GM21723 (cell line): Measurements from ENCODE around the gene EPN3.
A peak's percentile ranks its signal among the peaks of the same experiment; 100 is the strongest.

Source experiments
- ATAC-seq: cut with Tn5 transposase; IDR thresholded peaks from one replicate; pipeline ENCODE4 v1.9.1; 2021; ENCODE audit warnings: mild to moderate bottlenecking, moderate library complexity; ENCODE audit not compliant: unreplicated experiment

Gene EPN3

DNA sequence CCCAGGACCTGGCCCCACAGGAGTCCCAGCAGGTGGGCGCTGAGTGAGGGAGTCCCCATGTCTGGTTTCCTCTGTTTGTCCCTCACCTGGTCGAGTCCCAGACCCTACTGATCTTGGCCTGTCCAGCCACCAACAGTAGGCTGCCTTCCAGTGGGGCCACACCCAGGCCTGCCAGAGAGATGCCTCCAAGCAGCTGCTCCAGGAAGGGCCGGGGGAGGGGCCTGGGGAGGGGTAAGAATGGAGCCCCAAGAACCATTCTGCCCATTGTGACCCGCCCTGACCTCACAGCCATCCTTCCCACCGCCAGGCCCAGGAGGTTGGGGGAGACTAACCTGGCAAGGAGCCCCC is 15.2 kb downstream of the EPN3 start:
- no peak for ATAC-seq

DNA sequence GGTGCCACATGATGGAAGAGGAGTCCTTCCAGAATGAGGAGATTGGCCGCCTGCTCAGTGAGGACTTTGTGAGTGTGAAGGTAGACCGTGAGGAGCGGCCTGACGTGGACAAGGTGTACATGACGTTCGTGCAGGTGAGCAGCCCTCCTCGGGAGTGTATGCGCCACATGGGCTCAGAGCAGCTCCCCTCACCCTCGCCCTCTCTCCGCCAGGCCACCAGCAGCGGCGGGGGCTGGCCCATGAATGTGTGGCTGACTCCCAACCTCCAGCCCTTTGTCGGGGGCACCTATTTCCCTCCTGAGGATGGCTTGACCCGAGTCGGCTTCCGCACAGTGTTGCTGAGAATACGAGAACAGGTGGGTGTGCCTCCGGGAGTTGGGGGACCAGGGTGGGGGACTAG is 16.3 kb downstream of the EPN3 start:
- no peak for ATAC-seq

DNA sequence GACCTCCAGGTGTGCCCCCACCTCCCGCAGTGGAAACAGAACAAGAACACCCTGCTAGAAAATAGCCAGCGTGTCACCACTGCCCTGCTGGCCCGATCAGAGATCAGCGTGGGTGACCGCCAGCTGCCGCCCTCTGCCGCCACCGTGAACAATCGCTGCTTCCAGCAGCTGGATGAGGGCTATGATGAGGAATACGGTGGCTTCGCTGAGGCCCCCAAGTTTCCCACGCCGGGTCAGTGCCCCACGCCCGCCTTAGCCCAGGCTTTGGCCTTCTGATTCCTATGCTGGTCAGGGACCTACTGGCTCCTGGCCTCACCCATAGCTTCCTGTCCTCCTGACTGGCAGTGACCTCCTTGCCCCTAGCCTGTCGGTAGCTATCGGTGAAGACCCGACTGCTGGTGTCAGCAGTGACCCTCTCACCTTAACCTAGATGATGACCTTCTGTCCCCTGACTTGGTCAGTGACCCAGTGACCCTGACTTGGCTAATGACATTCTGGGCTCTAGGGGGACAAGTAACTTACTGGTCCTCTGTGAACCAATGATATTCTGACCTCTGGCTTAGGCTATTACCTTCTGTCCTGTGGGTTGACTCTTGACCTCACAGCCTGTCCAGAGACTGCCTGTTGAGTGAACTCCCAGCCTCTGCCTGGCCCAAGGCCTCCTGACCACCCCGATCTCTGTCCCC is 16.9 kb downstream of the EPN3 start:
- no peak for ATAC-seq

DNA sequence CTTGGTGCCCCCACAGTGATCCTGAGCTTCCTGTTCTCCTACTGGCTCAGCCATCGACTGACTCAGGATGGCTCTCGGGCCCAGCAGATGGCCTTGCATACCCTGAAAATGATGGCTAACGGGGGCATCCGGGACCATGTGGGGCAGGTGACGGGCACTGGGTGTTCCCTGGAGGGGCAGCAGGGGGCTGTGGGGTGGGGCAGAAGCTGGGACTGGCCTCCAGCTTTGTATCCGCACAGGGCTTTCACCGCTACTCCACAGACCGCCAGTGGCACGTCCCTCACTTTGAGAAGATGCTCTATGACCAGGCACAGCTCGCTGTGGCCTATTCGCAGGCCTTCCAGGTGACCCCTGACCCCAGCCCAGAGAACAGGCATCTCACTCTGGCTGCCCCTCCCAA is 17.4 kb downstream of the EPN3 start:
- ATAC-seq = no peak

DNA sequence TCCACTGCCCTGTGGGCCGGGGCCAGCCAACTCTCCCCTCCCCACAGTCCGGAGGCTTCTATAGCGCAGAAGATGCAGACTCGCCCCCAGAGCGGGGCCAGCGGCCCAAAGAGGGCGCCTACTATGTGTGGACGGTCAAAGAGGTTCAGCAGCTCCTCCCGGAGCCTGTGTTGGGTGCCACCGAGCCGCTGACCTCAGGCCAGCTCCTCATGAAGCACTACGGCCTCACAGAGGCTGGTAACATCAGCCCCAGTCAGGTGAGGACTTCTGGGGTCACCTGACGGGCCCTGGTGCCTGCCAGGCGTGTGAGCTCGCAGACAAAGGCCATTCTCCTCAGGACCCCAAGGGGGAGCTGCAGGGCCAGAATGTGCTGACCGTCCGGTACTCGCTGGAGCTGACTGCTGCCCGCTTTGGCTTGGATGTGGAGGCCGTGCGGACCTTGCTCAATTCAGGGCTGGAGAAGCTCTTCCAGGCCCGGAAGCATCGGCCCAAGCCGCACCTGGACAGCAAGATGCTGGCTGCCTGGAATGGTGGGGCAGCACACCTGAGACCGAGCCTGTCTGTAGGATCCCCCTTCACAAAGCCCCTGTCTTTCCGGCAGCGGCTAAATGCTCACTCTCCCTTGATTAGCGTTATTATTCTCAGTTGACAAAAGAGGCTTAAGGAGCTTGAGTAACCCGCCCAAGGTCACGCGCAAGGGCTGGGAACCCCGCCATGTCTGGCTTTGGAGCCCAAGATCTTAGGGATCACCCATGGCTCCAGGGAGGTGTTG is 18.3 kb downstream of the EPN3 start:
- no peak for ATAC-seq

DNA sequence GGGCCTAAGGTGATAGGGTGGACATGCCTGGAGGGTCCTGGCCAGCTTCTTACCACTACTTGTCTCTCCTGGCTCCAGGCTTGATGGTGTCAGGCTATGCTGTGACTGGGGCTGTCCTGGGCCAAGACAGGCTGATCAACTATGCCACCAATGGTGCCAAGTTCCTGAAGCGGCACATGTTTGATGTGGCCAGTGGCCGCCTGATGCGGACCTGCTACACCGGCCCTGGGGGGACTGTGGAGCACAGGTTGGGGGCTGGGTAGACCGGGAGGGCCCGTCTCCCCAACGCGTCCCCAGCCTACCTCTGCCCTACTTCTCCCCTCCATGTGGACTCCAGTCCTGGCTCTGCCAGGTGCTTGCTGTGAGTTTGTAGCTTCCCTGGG is 18.9 kb downstream of the EPN3 start:
- ATAC-seq = no peak

DNA sequence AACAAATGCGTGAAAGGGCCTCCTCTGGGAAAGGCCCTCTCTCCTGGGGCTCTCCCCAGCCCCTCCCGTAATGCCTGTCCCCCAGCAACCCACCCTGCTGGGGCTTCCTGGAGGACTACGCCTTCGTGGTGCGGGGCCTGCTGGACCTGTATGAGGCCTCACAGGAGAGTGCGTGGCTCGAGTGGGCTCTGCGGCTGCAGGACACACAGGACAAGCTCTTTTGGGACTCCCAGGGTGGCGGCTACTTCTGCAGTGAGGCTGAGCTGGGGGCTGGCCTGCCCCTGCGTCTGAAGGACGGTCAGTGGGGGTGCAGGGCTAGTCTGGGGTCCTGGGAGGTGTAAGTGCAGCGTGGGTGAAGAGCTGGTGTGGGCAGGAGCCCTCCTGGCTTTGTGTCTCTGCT is 19.3 kb downstream of the EPN3 start:
- no peak for ATAC-seq

DNA sequence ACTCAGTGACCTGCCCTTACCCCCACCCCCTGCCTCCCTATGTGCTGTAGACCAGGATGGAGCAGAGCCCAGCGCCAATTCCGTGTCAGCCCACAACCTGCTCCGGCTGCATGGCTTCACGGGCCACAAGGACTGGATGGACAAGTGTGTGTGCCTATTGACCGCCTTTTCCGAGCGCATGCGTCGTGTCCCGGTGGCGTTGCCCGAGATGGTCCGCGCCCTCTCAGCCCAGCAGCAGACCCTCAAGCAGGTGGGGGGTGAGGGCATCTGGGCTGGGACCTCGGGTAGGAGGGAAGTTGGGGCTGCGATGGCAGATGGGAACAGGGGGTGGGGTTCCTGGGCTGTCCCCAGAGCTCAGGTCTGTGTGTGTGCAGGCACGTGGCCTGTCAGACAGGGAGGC is 21.7 kb downstream of the EPN3 start:
- ATAC-seq = no peak

DNA sequence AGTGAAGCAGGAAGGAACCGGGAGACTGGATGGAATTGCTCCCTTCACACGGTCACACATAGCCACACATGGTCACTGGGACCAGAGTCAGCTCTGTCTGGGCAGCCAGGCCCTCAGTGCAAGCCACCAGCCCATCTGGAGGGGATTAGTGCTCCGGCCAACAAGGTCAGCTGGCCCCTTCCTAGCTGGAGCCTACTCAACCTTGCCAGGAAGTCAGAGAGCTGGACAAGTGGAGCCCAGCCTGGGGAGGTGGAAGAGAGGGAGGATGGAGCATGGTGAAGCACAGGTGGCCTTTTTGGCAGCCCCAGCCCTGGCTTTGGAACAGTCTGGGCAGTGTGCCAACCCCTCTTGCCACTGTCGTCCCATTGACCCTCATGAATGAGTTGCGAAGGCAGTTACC is 24.3 kb downstream of the EPN3 start:
- ATAC-seq = no peak

DNA sequence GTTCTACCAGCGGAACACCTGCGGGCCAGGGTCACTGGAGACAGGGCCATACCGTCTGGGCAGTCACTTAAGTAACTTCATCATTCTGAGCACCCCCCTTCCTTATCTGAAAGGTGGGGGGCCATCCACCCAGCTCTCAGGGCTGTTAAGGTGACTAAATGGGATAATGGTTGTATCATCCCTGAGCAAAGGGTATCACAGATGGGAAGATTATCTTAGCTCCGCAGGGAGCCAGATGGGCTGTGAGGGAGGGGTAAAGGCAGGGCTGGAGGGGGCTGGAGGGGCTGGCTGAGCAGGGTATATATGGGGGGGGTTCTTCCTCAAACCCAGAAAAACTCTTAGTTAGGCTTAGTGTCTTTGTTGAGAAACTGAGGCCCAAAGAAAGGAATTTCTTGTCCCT is 25.1 kb downstream of the EPN3 start:
- no peak for ATAC-seq

DNA sequence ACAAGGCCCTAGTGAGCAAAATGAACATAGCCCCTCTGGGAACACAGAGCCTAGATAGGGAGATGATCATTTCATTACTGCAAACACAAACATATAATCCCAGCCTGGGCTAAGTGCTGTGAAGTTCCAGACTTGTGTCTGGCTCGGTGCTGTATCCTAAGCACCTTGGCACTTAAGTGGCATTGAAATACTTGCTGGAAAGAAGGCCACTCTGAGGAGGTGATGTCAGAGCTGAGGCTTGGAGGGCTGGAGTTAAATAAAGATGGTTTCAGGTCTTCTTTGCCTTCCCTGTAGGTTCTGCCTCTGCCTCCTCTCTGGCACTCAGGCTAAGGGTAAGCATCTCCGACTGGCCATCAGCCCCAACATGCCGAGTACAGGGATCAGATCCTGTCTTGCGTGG is 25.6 kb downstream of the EPN3 start:
- ATAC-seq = no peak

DNA sequence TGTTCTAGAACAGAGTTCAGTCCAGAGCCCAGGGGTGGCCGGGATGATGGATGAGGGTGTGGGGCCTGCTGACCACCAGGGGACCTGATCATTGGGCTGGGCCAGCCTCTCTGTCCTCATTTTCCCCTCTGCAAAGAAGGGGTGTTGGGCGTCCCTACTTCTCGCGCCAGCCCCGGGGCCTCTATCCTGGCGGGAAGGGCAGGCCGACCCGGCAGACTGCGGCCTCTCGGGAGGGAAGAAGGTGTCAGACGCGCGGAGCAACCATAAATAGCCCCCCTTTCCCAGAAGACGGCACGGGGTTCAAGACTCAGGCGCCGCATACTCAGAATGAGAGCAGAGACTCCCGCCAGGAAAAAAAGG is 26.0 kb downstream of the EPN3 start:
- ATAC-seq = no peak

DNA sequence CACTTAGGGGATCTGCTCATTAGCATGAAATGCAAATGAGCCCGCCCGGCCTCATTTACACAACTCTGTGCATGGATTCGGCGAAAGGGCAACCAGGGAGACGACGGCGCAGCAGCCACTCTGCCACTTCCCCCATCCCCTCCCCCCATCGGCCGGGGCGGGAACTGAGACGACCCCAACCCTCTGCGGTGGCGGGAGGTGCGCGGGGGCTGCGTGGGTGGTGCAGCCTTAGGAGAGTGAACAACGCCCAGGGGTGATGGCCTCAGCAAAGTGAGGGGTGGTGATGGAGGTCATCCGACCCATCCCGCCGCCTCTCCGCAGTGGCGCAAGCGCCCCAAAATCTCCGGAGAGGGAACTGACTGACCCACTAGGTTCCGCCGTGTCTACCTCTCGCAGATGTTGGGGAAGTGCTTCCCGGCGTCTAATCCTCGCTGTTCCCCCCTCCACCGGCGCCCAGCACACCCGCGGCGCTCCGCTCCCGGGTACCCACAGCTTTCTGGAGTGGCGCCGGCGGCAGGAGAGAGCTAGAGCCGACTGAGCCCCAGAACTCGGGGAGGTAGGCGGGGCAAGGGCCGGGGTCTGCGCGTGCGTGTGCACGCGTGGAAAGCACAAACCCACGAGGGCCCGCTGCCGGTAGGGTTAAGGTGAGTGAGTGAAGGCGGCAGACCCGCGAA is 26.5 kb downstream of the EPN3 start:
- ATAC-seq = no peak

DNA sequence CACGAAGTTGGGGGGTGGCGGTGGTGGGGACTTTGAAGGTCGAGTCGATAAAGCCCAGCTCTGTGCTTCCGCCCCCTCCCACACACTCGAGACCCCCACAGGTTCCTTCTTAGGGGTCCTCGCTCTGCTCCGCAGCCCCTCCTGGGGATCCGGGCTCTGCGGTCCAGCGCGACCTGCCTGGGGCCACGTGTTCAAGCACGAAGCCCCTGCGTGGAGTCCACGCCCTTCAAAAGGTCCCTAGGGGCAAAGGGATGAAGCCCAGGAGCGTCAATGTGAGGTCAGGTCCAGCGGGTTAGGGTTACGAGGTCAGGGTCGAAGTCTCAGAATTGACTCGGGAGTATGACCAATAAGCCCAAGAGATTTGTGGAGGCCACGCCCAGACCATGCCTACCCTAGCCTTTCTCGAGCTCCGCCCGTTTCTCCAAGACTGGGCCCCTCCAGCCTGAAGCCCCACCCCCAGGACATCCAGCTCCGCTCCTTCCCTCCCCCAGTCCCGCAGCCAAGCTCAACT is 27.2 kb downstream of the EPN3 start:
- ATAC-seq = no peak

DNA sequence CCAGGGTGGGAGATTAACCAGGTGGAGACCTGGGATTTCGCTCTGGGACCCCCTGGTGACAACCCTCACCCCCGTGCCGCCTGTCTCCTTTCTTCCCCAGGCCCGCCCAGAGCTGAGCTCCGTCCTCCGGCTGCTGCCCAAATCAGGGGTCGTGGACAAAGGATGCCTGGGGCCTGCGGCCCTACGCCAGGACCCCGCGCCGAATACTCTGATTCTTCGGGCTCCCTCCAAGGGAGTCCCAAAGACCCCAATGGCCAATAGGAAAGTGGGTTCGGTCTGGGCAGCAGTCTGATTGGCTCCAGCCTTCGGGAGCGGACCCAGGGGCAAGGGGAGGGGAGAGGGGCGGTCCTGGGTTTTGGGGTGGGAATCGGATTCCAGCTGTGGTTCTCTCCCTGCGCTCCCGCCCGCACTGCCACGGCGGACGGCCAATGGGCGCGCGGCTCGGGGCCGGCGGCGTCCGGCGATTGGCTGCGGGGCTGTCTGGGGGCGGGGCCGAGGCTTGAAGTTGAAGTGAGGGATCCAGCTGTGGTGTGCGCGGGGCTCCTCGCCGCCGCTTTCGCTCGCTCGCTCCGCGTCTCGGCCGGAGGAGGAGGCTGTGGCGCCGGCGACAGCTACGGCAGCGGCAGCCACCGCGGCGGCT is 27.8 kb downstream of the EPN3 start, which contains the start of gene CACNA1G:
Gene CACNA1G (plus strand): TSS at position 531 of the 640 bp plus-strand sequence. CDS start 745 bp downstream, outside the sequence.
- ATAC-seq = peak; percentile 93

DNA sequence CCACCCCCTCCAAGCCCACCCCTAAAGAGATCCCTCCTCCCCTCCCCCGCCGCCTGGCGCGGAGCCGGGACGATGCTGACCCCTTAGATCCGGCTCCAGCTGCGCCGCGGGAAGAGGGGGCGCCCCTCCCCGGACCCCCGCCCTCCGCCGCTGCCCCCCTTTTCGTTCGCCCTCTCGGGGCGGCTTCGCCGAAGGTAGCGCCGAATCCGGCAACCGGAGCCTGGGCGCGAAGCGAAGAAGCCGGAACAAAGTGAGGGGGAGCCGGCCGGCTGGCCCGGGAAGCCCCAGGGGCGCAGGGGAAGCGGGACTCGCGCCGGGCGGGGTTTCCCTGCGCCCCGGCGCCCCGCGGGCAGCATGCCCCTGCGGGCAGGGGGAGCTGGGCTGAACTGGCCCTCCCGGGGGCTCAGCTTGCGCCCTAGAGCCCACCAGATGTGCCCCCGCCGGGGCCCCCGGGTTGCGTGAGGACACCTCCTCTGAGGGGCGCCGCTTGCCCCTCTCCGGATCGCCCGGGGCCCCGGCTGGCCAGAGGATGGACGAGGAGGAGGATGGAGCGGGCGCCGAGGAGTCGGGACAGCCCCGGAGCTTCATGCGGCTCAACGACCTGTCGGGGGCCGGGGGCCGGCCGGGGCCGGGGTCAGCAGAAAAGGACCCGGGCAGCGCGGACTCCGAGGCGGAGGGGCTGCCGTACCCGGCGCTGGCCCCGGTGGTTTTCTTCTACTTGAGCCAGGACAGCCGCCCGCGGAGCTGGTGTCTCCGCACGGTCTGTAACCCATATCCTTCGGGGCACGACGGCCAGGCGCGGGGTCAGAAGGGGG is 28.6 kb downstream of the EPN3 start:
- no peak for ATAC-seq

DNA sequence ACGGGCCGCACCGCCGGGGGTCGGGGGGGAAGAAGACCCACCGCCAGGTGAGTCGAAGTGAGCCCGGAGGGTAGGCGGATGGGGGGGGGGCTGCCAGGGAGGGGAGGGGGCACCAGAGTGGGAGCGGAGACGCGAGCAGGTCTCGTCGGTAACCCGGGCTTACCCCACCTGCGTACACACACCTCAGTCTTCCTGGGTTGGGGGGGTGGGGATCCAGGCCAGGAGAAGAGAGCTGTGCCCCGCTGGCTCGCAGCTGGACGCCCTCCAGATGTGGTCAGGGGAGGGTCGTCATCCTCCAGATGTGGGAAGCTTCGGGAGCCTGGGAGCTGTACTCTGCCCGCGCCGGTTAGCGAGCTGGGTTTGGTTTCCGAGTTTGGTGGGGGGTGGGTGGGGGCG is 29.2 kb downstream of the EPN3 start:
- no peak for ATAC-seq

DNA sequence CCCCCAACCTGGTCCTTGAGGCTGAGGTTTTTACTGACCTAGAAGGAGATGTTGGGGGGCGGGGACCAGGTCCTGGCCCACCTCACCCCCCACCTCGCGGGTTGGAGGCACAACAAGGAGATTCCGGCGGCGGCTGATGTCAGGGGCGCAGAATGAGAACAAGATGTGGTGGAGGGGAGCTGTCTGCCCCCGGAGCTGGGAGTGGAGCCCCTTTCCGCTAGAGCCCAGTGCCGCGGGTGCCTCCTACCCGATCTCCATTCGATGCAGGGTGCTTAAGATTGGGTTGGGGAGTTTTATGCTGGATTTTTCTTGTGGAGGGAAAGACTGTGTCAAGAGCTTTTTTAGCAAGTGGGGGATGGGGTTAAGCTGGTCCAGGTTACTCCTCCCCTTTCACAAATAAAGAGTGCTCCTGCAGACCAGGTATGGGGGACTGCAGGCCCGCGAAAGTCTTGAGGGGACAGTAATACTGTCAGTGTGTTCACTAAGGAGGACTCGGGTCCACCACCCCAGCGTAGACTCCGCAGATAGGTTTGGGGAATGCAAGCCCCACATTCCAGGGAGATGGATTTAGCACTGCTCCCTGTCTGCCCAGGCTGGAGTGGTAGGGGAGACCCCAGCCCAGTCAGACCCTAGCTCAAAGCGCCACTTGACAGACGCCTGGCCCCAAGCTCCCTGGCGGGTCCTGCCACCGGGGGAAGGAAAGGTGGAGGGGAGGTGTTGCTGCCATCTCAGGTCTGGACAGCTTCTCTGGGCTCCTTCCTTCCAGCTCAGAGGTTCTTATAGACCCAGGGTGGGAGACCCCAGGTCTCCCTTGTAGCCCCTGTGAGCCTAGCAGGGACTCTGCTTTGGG is 29.9 kb downstream of the EPN3 start:
- ATAC-seq = no peak

DNA sequence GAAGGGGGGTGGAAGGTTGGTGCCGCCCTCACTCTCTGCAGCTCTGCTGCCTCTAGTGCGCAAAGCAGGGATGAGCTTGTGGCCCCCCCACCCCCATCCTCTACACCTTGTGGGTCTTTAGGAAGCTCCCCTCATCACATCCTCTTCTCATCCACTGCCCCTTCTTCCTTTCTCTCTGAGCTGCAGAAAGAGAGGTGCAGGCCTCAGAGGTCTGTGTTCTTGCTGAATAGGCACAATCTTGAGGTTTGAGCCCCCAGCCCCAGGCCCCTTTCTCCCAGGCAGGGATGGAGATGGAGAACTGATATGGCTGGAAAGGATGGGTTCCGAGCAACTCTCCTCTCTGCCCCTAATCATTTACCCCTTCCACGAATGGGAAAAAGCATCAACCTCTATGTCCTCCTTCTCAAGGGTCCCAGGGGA is 30.6 kb downstream of the EPN3 start:
- ATAC-seq = no peak

DNA sequence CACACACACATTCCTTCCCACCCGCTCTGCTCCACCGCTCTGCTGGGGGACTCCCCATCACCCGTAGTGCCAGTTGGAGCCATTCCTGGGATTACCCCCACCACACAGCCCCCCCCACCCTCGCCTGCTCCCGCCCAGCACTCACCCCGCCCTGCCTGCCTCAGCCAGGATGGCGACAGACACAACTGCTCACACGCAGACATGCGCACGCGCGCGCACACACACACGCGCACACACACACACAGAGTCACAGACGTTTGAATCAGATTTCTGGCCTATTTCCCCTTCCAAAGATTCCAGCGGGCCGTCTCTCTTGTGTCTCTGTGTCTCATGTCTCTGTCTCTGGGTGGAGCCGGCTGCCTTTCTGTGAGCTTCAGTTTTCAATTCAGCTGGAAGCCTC is 32.4 kb downstream of the EPN3 start:
- ATAC-seq = no peak
